ENCODE results near the gene PKNOX2. TPM values are rescaled to one million over a fixed set of nuclear protein-coding genes. Genes with fewer than 3 reads are reported as not detected.

PKNOX2 gene
- total and polyA plus RNA-seq, 4 donors = 0.14 to 0.29 (median 0.24) TPM

DNA sequence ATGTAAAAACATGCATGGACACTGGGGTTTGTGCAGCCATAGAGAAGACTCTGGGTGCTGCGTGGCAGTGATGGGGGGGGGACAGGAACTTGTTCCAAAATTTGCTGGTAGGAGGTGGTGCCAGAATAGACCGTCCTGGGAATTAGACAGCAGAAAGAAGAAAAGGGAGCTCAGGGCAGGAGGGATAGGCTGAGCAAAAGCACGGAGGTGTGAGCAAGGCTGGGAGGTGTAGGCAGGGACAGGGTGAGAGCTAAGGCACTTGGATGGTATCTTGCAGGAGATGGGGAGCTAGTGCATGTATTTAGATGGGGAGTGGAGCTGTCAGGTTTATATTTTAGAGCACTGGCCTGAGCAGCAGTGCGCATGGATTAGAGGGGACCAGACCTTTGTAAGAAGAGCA lies 53.8 kb downstream of the PKNOX2 start:
- Histone ChIP-seq H3K36me3 (ENCODE audit: control insufficient read depth in 4 of 4, insufficient read depth in 3 of 4, low read depth in 1 of 4, low read length in 3 of 4) (no peaks in the 10 kb centered on the region), H3K4me3 (ENCODE audit: low read depth in 1 of 3, low read length in 3 of 3) (no peak overlapping the region), H3K9ac (ENCODE audit: low read depth in 1 of 2, low read length in 2 of 2) (no peak overlapping the region), H3K4me1 (ENCODE audit: control insufficient read depth in 4 of 4, insufficient read depth in 4 of 4, low read length in 3 of 4) (no peaks in the 10 kb centered on the region), H3K27me3 (ENCODE audit: control insufficient read depth in 4 of 4, insufficient read depth in 4 of 4, low read length in 3 of 4) (no peaks in the 10 kb centered on the region), H3K9me3 (ENCODE audit: control insufficient read depth in 4 of 4, low read length in 3 of 4) (no peaks in the 10 kb centered on the region), H3K27ac (ENCODE audit: low read depth in 1 of 2, low read length in 2 of 2) (no peak overlapping the region)
- 77% methylated on average over 4 of the region's 4 CpGs for WGBS
- no peak for DNase-seq (ENCODE audit: low spot score)
- TF ChIP-seq JUND (IDR thresholded peaks at IDR 0.05) = no peak
- TF ChIP-seq, protein P1, sequence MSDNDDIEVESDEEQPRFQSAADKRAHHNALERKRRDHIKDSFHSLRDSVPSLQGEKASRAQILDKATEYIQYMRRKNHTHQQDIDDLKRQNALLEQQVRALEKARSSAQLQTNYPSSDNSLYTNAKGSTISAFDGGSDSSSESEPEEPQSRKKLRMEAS (IDR thresholded peaks at IDR 0.05) = no peak
- TF ChIP-seq NR2F2 (IDR thresholded peaks at IDR 0.05) = no peak
- TF ChIP-seq HNF4G (IDR thresholded peaks at IDR 0.05) = no peak
- no peak for TF ChIP-seq YY1 (IDR thresholded peaks at IDR 0.05)
- TF ChIP-seq RXRA (IDR thresholded peaks at IDR 0.05) = no peak
- TF ChIP-seq, protein P2, sequence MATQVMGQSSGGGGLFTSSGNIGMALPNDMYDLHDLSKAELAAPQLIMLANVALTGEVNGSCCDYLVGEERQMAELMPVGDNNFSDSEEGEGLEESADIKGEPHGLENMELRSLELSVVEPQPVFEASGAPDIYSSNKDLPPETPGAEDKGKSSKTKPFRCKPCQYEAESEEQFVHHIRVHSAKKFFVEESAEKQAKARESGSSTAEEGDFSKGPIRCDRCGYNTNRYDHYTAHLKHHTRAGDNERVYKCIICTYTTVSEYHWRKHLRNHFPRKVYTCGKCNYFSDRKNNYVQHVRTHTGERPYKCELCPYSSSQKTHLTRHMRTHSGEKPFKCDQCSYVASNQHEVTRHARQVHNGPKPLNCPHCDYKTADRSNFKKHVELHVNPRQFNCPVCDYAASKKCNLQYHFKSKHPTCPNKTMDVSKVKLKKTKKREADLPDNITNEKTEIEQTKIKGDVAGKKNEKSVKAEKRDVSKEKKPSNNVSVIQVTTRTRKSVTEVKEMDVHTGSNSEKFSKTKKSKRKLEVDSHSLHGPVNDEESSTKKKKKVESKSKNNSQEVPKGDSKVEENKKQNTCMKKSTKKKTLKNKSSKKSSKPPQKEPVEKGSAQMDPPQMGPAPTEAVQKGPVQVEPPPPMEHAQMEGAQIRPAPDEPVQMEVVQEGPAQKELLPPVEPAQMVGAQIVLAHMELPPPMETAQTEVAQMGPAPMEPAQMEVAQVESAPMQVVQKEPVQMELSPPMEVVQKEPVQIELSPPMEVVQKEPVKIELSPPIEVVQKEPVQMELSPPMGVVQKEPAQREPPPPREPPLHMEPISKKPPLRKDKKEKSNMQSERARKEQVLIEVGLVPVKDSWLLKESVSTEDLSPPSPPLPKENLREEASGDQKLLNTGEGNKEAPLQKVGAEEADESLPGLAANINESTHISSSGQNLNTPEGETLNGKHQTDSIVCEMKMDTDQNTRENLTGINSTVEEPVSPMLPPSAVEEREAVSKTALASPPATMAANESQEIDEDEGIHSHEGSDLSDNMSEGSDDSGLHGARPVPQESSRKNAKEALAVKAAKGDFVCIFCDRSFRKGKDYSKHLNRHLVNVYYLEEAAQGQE (IDR thresholded peaks at IDR 0.05) = no peak

DNA sequence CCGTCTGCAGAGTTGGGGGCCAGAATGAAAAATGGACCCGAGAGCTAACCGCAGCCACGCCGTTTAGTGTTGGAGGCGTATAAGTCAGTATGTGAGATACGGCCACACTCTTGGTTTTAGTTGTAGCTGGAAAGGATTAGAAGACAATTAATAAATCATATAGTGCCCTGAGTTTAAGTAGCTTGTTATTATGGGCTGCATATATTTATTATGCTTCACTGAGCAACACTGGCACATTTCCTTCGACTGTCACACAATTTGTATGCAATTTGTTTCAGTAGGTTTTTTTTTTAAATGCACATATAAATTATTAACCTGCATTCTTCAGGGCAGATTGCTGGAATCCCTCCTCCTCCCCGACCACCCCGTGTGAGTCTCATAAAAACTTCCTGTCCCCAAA lies 56.9 kb downstream of the PKNOX2 start:
- H3K27me3 ChIP-seq (ENCODE audit: control insufficient read depth in 4 of 4, insufficient read depth in 4 of 4, low read length in 3 of 4) = no peaks in the 10 kb centered on the region
- H3K27ac ChIP-seq (ENCODE audit: low read depth in 1 of 2, low read length in 2 of 2) = no peak overlapping the region
- no peak overlapping the region for H3K9ac ChIP-seq (ENCODE audit: low read depth in 1 of 2, low read length in 2 of 2)
- no peaks in the 10 kb centered on the region for H3K9me3 ChIP-seq (ENCODE audit: control insufficient read depth in 4 of 4, low read length in 3 of 4)
- DNase-seq (ENCODE audit: low spot score) = no peak
- 75% methylated on average over 10 of the region's 10 CpGs for WGBS
- no peak for TF ChIP-seq EGR1 (IDR thresholded peaks at IDR 0.05; ENCODE audit: low read depth in 2 of 2)
- TF ChIP-seq, protein P2 (IDR thresholded peaks at IDR 0.05) = no peak
- no peak for TF ChIP-seq GABPA (IDR thresholded peaks at IDR 0.05 in 1 of 2, conservative IDR thresholded peaks at IDR 0.05 in 1 of 2)
- no peak for TF ChIP-seq SP1 (IDR thresholded peaks at IDR 0.05)
- H3K36me3 ChIP-seq (ENCODE audit: control insufficient read depth in 4 of 4, insufficient read depth in 3 of 4, low read depth in 1 of 4, low read length in 3 of 4) = no peaks in the 10 kb centered on the region
- H3K4me1 ChIP-seq (ENCODE audit: control insufficient read depth in 4 of 4, insufficient read depth in 4 of 4, low read length in 3 of 4) = no peaks in the 10 kb centered on the region
- no peak overlapping the region for H3K4me3 ChIP-seq (ENCODE audit: low read depth in 1 of 3, low read length in 3 of 3)

- DNase-seq (ENCODE audit: low spot score) = no peak
- Histone ChIP-seq H3K27me3 (ENCODE audit: control insufficient read depth in 4 of 4, insufficient read depth in 4 of 4, low read length in 3 of 4) (no peaks in the 10 kb centered on the region), H3K4me3 (ENCODE audit: low read depth in 1 of 3, low read length in 3 of 3) (no peak overlapping the region), H3K4me1 (ENCODE audit: control insufficient read depth in 4 of 4, insufficient read depth in 4 of 4, low read length in 3 of 4) (no peaks in the 10 kb centered on the region), H3K36me3 (ENCODE audit: control insufficient read depth in 4 of 4, insufficient read depth in 3 of 4, low read depth in 1 of 4, low read length in 3 of 4) (no peaks in the 10 kb centered on the region), H3K27ac (ENCODE audit: low read depth in 1 of 2, low read length in 2 of 2) (no peak overlapping the region), H3K9ac (ENCODE audit: low read depth in 1 of 2, low read length in 2 of 2) (no peak overlapping the region), H3K9me3 (ENCODE audit: control insufficient read depth in 4 of 4, low read length in 3 of 4) (no peaks in the 10 kb centered on the region)
- 91% methylated on average over 4 of the region's 4 CpGs for WGBS
- TF ChIP-seq, protein P3, sequence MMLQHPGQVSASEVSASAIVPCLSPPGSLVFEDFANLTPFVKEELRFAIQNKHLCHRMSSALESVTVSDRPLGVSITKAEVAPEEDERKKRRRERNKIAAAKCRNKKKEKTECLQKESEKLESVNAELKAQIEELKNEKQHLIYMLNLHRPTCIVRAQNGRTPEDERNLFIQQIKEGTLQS (IDR thresholded peaks at IDR 0.05) = no peak
- TF ChIP-seq FOXA2 (IDR thresholded peaks at IDR 0.05) (no peak), GABPA (IDR thresholded peaks at IDR 0.05 in 1 of 2, conservative IDR thresholded peaks at IDR 0.05 in 1 of 2) (no peak), NR2F2 (IDR thresholded peaks at IDR 0.05) (no peak), EGR1 (IDR thresholded peaks at IDR 0.05; ENCODE audit: low read depth in 2 of 2) (no peak), HNF4G (IDR thresholded peaks at IDR 0.05) (no peak), RAD21 (IDR thresholded peaks at IDR 0.05) (no peak), FOXA1 (IDR thresholded peaks at IDR 0.05) (no peak), TAF1 (conservative IDR thresholded peaks at IDR 0.05) (no peak), CTCF (IDR thresholded peaks at IDR 0.05; ENCODE audit: low read depth, low read length, missing input control) (no peak)
- TF ChIP-seq, protein P1 (IDR thresholded peaks at IDR 0.05) = no peak
- TF ChIP-seq, protein P4, sequence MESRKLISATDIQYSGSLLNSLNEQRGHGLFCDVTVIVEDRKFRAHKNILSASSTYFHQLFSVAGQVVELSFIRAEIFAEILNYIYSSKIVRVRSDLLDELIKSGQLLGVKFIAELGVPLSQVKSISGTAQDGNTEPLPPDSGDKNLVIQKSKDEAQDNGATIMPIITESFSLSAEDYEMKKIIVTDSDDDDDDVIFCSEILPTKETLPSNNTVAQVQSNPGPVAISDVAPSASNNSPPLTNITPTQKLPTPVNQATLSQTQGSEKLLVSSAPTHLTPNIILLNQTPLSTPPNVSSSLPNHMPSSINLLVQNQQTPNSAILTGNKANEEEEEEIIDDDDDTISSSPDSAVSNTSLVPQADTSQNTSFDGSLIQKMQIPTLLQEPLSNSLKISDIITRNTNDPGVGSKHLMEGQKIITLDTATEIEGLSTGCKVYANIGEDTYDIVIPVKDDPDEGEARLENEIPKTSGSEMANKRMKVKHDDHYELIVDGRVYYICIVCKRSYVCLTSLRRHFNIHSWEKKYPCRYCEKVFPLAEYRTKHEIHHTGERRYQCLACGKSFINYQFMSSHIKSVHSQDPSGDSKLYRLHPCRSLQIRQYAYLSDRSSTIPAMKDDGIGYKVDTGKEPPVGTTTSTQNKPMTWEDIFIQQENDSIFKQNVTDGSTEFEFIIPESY (IDR thresholded peaks at IDR 0.05) = no peak
Measured at GRCh38 chr11:125222494-125222893, 57.9 kb downstream of the PKNOX2 start.
